Body of pancreas (tissue), 4 donors: Measurements from ENCODE around the gene HELB.

ENCODE experiments used
- POLR2A ChIP-seq, 3 donors: fragments of 450-650 bp; IDR thresholded peaks; one replicate each; pipeline ENCODE4 v1.6.1; 2016; ENCODE audit warnings: antibody characterized with exemption in 3 of 3, mild to moderate bottlenecking in 2 of 3
- TF ChIP-seq, protein P1 (sequence below), 7 experiments: fragments of 450-650 bp in 4 of 7; fragments of 200-600 bp in 3 of 7; sonication (generic) in 3 of 7; IDR thresholded peaks; one replicate each; pipeline ENCODE4 v1.5.1; 2016 to 2019; ENCODE audit warnings: antibody characterized with exemption in 7 of 7

GRCh38 chr12:66335746-66336145 is 33.5 kb downstream of the HELB start:
- TF ChIP-seq, protein P1, sequence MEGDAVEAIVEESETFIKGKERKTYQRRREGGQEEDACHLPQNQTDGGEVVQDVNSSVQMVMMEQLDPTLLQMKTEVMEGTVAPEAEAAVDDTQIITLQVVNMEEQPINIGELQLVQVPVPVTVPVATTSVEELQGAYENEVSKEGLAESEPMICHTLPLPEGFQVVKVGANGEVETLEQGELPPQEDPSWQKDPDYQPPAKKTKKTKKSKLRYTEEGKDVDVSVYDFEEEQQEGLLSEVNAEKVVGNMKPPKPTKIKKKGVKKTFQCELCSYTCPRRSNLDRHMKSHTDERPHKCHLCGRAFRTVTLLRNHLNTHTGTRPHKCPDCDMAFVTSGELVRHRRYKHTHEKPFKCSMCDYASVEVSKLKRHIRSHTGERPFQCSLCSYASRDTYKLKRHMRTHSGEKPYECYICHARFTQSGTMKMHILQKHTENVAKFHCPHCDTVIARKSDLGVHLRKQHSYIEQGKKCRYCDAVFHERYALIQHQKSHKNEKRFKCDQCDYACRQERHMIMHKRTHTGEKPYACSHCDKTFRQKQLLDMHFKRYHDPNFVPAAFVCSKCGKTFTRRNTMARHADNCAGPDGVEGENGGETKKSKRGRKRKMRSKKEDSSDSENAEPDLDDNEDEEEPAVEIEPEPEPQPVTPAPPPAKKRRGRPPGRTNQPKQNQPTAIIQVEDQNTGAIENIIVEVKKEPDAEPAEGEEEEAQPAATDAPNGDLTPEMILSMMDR (IDR thresholded peaks at IDR 0.05), result no peak
- no peak for TF ChIP-seq POLR2A (IDR thresholded peaks at IDR 0.05)
